ENCODE measurements around the gene INPP4B.
A peak's percentile ranks its signal among the peaks of the same experiment; 100 is the strongest.

The INPP4B gene

DNA sequence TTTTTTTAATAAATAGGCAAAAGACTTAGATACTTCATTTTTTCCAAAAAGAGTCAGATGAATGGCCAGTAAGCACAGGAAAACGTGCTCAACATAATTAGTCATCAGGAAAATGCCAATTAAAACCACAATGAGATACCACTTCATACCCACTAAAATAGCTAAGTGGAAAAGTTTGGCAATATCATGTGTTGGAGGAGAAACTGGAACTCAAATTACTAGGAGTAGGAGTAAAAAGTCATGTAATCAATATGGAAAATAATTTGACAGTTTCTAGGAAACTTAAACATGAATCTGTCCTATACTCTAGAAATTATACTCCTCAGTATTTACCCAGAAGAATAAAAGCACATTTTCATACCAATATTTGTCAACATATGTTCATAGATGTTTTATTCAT lies 449.8 kb downstream of the INPP4B start:
- FAIRE-seq (no peak), DNase-seq (ENCODE audit: insufficient read length, low spot score) (no peak)

- FAIRE-seq (no peak), DNase-seq (ENCODE audit: insufficient read length, low spot score) (no peak)
Observed at GRCh38 chr4:142393127-142393526, 453.0 kb downstream of the INPP4B start.

DNA sequence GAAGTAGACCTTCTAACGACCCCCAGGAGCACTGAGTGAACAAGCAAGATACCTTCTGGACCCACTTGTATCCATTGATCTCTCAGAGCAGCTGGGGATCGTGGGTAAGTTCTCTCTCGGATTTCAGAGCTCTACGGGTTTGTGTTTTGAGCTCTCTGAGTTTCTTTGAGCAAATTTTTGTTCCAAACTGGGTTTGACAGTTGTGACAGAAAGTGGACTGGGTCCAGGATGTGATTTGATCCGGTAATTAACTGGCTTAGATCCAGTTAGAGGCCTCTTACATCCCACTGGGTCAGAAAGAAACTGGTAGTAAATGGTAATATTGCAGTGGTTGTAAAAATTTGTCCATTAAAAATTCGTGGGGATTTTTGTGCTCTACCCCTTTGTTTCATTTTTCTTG lies 459.2 kb downstream of the INPP4B start:
- FAIRE-seq: no peak
- no peak for DNase-seq (ENCODE audit: insufficient read length, low spot score)

DNA sequence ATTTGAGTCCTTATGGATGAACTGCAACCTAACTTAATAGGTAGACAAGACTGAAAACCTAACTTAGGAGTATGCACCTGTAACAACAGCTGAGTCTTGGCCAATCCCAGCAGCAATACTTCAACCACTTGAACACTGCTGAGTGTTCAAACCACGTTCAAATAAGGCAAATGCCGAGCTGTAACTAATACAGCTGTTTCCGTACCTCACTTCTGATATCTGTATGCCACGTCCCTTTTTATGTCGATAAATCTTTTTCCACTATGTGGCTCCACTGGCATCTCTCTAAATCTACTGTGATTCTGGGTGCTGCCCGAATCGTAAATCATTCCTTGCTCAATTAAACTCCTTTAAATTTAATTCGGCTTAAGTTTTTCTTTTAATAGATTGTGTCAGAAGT lies 459.7 kb downstream of the INPP4B start:
- no peak for FAIRE-seq
- DNase-seq (ENCODE audit: insufficient read length, low spot score): no peak

GRCh38 chr4:142383800-142384470 lies 462.2 kb downstream of the INPP4B start:
- FAIRE-seq (peak; percentile 9), DNase-seq (ENCODE audit: insufficient read length, low spot score) (no peak)

DNA sequence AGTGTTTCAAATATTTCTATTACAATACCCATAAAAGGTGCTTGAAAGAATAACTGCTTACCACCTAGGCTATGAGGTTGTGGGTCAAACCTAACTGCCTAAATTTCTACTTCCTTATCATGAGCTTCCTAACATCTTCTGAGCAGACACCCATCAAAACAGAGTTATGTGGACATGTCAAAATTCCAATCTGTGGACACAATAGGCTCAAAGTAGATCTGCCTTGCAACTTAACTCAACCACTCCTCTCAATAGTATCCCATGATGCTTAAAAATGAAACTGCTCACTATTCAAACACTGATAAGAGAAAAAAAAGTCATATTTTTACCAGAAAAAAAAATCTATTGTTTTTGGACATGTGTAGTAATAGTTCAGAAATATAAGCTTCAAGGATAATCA lies 462.7 kb downstream of the INPP4B start:
- DNase-seq (ENCODE audit: insufficient read length, low spot score) (no peak), FAIRE-seq (no peak)

DNA sequence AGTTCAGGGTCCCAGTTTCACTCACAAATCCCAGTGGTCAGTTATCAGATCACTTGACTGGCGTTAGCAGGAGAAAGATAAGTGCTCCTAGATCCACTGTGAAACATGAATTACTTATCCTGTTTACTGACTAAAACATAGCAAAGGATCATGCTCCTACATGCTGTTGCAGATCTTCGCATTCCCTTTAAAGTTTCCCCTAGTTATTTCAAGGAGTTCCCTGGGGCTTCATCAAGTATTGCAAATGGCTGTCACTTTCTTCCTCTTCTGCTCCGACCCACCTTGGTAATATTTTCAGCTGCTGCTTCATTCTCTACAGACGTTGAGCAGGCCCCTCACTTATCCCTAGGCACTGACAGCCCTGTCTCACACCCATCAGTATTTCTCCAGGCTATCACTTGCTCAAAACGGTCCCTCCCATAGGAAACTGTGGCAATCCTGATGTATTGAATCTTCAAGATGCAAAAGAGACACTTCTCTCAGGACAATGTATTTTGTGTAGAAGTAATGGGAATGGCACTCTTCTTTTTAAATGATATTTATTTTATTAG lies 466.0 kb downstream of the INPP4B start:
- DNase-seq (ENCODE audit: insufficient read length, low spot score) (no peak), FAIRE-seq (peak; percentile 9)

GRCh38 chr4:142379277-142380051 lies 466.6 kb downstream of the INPP4B start:
- DNase-seq (ENCODE audit: insufficient read length, low spot score): peak; percentile 38

DNA sequence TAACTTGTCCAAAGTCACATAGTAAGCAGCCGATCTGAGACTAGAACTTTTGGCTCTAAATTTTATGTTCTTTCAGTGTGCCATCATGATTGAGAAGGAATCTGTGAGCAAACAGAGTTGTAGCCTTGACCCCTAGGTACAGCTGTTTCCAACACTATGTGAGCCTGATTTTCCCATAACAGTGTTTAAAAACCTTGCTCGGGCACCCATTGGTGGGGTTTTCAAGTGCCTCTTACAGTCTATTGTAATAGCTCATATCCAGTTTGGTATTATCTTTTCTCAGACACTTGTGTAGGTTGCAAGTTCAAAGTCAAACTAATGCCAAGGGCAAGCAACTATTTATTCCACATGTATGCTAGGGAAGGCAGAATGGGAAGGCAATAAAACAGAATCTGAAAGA lies 467.9 kb downstream of the INPP4B start:
- no peak for DNase-seq (ENCODE audit: insufficient read length, low spot score)
- FAIRE-seq: no peak

More at GRCh38 chr4:142379277-142380051, 466.6 kb downstream of the INPP4B start:
- no peak for FAIRE-seq

DNA sequence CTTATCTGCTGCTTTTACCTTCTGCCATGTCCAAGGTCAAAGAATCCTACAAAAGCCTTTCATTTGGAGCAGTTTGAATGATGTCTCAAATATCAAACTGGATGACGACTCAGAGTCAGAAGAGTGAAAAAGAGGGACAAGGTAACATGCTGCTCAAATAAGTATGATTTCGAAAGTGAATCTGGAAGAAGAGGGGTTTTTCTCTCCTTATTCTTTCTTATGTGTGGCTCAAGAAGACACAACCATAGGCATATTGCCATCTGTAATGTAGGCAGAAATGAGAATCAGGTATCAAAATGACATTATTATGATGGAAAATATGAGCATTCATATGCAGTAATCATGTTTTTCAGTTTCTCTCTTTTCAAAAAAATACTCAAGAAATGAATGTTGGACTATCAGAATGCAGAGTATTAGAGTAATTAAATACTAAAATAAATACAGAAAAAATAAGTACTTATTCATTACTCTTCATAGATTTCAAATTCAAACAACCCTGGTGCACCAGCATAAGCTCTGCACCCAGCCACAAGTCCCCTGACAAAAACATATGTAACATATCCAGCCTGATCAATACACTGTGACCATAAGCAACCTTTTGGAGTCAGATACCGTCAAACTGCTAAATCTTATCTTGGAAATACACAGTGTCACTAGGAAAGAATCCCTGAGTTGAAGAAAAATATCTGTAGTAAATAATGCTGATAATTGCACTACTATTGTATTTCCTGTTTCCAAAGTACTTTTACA lies 468.6 kb downstream of the INPP4B start:
- DNase-seq (ENCODE audit: insufficient read length, low spot score): no peak
- no peak for FAIRE-seq

DNA sequence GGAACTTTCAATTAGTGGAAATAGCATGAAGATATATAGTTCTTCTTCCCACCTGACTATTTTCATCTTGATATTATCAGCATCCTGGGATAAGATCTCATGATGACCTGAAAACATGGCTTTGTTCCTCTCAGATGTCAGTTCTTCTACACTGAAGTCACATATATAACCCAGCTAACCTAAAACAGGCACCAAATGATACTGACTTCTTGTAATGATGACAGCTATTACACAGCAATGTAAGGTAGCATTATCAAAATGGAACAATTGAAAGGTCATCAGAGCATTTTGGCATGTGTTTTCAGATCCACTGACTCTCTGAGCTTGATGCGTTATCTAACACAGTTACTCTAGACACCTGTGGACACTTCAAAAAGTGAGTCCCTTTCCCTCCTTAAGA lies 469.9 kb downstream of the INPP4B start:
- no peak for FAIRE-seq
- no peak for DNase-seq (ENCODE audit: insufficient read length, low spot score)

DNA sequence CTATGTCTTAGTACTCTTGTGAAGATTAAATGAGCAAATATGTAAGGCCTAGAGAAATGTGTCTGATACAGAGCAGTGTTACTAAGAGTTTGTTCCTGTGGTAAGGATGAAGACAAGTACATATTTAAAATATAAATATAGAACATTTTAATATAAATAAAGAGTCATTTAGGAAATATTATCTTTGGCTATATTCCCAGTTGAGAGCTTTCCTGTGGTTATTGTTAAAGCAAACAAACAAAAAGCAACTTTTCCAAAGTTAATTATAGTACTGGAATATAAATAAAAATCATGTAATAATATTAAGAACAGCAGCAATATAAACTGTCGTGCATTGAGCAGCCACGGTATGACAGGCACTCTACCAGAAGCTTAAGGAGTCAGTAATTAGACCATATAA lies 472.5 kb downstream of the INPP4B start:
- no peak for FAIRE-seq

GRCh38 chr4:142372530-142373260 lies 473.4 kb downstream of the INPP4B start:
- no peak for DNase-seq (ENCODE audit: insufficient read length, low spot score)
- no peak for FAIRE-seq

More for the DNA sequence above, 472.5 kb downstream of the INPP4B start:
- DNase-seq (ENCODE audit: insufficient read length, low spot score): no peak

- FAIRE-seq (no peak), DNase-seq (ENCODE audit: insufficient read length, low spot score) (no peak)
Observed at GRCh38 chr4:142369141-142369540, 477.0 kb downstream of the INPP4B start.

GRCh38 chr4:142367418-142368180 lies 478.5 kb downstream of the INPP4B start:
- FAIRE-seq: no peak
- DNase-seq (ENCODE audit: insufficient read length, low spot score): no peak

- DNase-seq (ENCODE audit: insufficient read length, low spot score): no peak
- FAIRE-seq: no peak
Observed at GRCh38 chr4:142366769-142367181, 479.3 kb downstream of the INPP4B start.

GRCh38 chr4:142365391-142365790 lies 480.7 kb downstream of the INPP4B start:
- FAIRE-seq (no peak), DNase-seq (ENCODE audit: insufficient read length, low spot score) (no peak)

DNA sequence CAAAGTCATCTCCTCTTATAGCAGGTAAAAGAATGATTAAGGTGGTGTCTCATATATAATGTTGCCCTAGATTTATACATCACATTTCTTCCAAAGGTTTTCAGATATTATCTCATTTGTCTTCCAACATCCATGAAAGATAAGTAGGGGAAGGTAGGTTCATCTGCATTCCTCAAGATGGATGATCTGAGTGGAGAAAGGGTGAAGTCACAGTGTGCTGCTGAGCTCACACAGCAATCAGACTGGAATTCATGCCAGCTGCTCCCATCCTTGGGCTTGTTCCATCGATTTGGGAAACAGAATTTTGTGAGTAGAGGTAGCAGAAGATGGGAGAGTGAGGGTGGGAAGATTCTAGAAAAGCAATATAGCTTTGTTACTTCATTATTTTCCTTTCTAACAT lies 482.4 kb downstream of the INPP4B start:
- DNase-seq (ENCODE audit: insufficient read length, low spot score): no peak
- FAIRE-seq: no peak

- no peak for DNase-seq (ENCODE audit: insufficient read length, low spot score)
- FAIRE-seq: no peak
Observed at GRCh38 chr4:142361981-142362380, 484.1 kb downstream of the INPP4B start.

GRCh38 chr4:142360657-142361056 lies 485.4 kb downstream of the INPP4B start:
- FAIRE-seq (no peak), DNase-seq (ENCODE audit: insufficient read length, low spot score) (no peak)

All from HTR-8/SVneo (cell line).